K562 (cell line): ENCODE measurements around the gene GAB2. TPM values are rescaled to one million over a fixed set of nuclear protein-coding genes. Genes with fewer than 3 reads are reported as not detected.

ENCODE experiments used
- CTBP1 ChIP-seq: fragments of 450-650 bp; IDR thresholded peaks from 2 replicates; pipeline ENCODE4 v1.6.1; 2016; ENCODE audit warnings: borderline replicate concordance
- DEAF1 ChIP-seq: fragments of 450-650 bp; formaldehyde crosslinking; IDR thresholded peaks from 2 replicates; pipeline ENCODE4 v1.4.0; 2020; ENCODE audit warnings: mild to moderate bottlenecking, moderate library complexity
- E2F4 ChIP-seq: sonication (generic); formaldehyde crosslinking; IDR thresholded peaks from 2 replicates; pipeline ENCODE4 v1.8.0; 2022; ENCODE audit warnings: mild to moderate bottlenecking, low read depth, missing genetic modification reagents
- ETV5 ChIP-seq: sonication (generic); formaldehyde crosslinking; IDR thresholded peaks from 2 replicates; pipeline ENCODE4 v1.4.0; 2020; ENCODE audit warnings: low read depth, mild to moderate bottlenecking, missing genetic modification reagents
- HDAC2 ChIP-seq: fragments of 450-650 bp; IDR thresholded peaks from 2 replicates; pipeline ENCODE4 v1.6.1; 2016; ENCODE audit warnings: mild to moderate bottlenecking
- L3MBTL2 ChIP-seq: fragments of 450-650 bp; IDR thresholded peaks from 2 replicates; pipeline ENCODE4 v1.6.1; 2016; ENCODE audit warnings: mild to moderate bottlenecking, moderate library complexity
- NBN ChIP-seq: fragments of 450-650 bp; IDR thresholded peaks from 2 replicates; pipeline ENCODE4 v1.6.1; 2016; ENCODE audit warnings: low read depth, mild to moderate bottlenecking
- NFXL1 ChIP-seq: fragments of 450-650 bp; formaldehyde crosslinking; IDR thresholded peaks from 2 replicates; pipeline ENCODE4 v1.4.0; 2021; ENCODE audit warnings: mild to moderate bottlenecking
- RAD21 ChIP-seq, 2 experiments: fragments of 250-450 bp in 1 of 2; fragments of 450-650 bp in 1 of 2; sonication (Bioruptor Pico) in 1 of 2; formaldehyde crosslinking in 1 of 2; IDR thresholded peaks in 1 of 2; conservative IDR thresholded peaks in 1 of 2; 2 replicates each; pipeline versions ENCODE4 v1.4.0 to v1.8.0; 2020 to 2022; ENCODE audit warnings: mild to moderate bottlenecking in 2 of 2, moderate library complexity in 1 of 2
- RB1 ChIP-seq: fragments of 450-650 bp; IDR thresholded peaks from 2 replicates; pipeline ENCODE4 v1.6.1; 2017; ENCODE audit warnings: low read depth, mild to moderate bottlenecking
- REST ChIP-seq, 2 experiments: fragments of 450-650 bp; formaldehyde crosslinking in 1 of 2; IDR thresholded peaks; 2 replicates each; pipeline versions ENCODE4 v1.4.0 to v1.6.1; 2014 to 2020; ENCODE audit warnings: mild to moderate bottlenecking in 2 of 2, borderline replicate concordance in 1 of 2, low read depth in 1 of 2
- SMC3 ChIP-seq: conservative IDR thresholded peaks from 2 replicates; pipeline ENCODE4 v1.6.1; 2011; ENCODE audit warnings: low read depth, low read length, improper control_type of control experiment; ENCODE audit not compliant: insufficient read depth
- SPI1 ChIP-seq: IDR thresholded peaks from 2 replicates; pipeline ENCODE4 v1.6.1; 2011; ENCODE audit warnings: low read depth, low read length, control low read depth, borderline replicate concordance
- ZBTB49 ChIP-seq: sonication (generic); formaldehyde crosslinking; IDR thresholded peaks from 2 replicates; pipeline ENCODE4 v1.8.0; 2022; ENCODE audit warnings: missing genetic modification reagents, mild to moderate bottlenecking, borderline replicate concordance
- ZNF224 ChIP-seq: sonication (generic); formaldehyde crosslinking; IDR thresholded peaks from 2 replicates; pipeline ENCODE4 v1.8.0; 2022; ENCODE audit warnings: mild to moderate bottlenecking, missing genetic modification reagents
- polyA plus RNA-seq, 8 experiments: library from polyadenylated mRNA; depleted of rRNA in 4 of 8; stranded (reverse) in 5 of 8; unstranded in 3 of 8; fragments of >200 nt; fragmentation: Nextera tagmentation in 2 of 8; fragmentation: Illumina TruSeq in 1 of 8; extraction: Ambion mirVana in 2 of 8; extraction: Trizol in 1 of 8; gene quantifications; 2 replicates each; pipeline versions ENCODE4 v1.2.1 to v1.2.3, GENCODE V29; 2011 to 2014; ENCODE audit warnings: inconsistent platforms in 1 of 8, missing spikeins in 1 of 8
- total RNA-seq, 7 experiments: library from RNA; depleted of rRNA in 6 of 7; stranded (reverse); fragments of >200 nt in 6 of 7; fragmentation: Illumina TruSeq in 2 of 7; extraction: Trizol in 2 of 7; gene quantifications; 2 replicates each; pipeline versions ENCODE4 v1.2.1 to v1.2.3, GENCODE V29; 2011 to 2021; ENCODE audit warnings: low replicate concordance in 1 of 7

Gene GAB2
- total and polyA plus RNA-seq, 9 of the 15 experiments (the other 6 are each of a cell fraction or from before 2014, with no cell fraction given) = 2.3 to 35.2 (median 16.1) TPM

- peak; percentile 88 for TF ChIP-seq REST (IDR thresholded peaks at IDR 0.05; ENCODE audit: borderline replicate concordance)
- TF ChIP-seq REST (CRISPR knock-in tag; IDR thresholded peaks at IDR 0.05; ENCODE audit: low read depth) = no peak
- peak; percentile 85 for TF ChIP-seq DEAF1 (CRISPR knock-in tag)
- TF ChIP-seq ETV5 (CRISPR knock-in tag) = 0 out of 2 replicates have a peak, but pooled peaks have one; percentile 29
- peak; percentile 30; the same call in 1 of the 2 replicates for TF ChIP-seq HDAC2
- TF ChIP-seq RB1 = peak; percentile 29; the same call in 1 of the 2 replicates
- TF ChIP-seq ZNF224 (CRISPR knock-in tag) = no peak
- TF ChIP-seq NBN = 0 out of 2 replicates have a peak, but pooled peaks have one; percentile 15
- TF ChIP-seq NFXL1 = no peak
- no peak for TF ChIP-seq ZBTB49
- TF ChIP-seq SPI1 = peak; percentile 66; the same call in 1 of the 2 replicates
- TF ChIP-seq L3MBTL2 = 0 out of 2 replicates have a peak, but pooled peaks have one; percentile 30
- TF ChIP-seq CTBP1 = peak; percentile 72; the same call in 1 of the 2 replicates
- peak; percentile 83 for TF ChIP-seq SMC3
- TF ChIP-seq RAD21 (CRISPR knock-in tag; conservative IDR thresholded peaks at IDR 0.05 in 1 of 2, IDR thresholded peaks at IDR 0.05 in 1 of 2) = peak; percentile 92 to 94
- no peak for TF ChIP-seq E2F4 (CRISPR knock-in tag)
Measured at GRCh38 chr11:78228467-78228866, 189.2 kb downstream of the GAB2 start (continued).
